HepG2 (cell line): ENCODE results near the gene SIGLEC8. TPM values are rescaled to one million over a fixed set of nuclear protein-coding genes. Genes with fewer than 3 reads are reported as not detected.
A peak's percentile ranks its signal among the peaks of the same experiment; 100 is the strongest.
"Not testable (repeated sequence)": the region's sequence is repeated elsewhere in the genome, so short reads cannot be mapped to it uniquely, and the experiment has no call there.

Source experiments
- ATAC-seq: fragments of 200-7000 bp; cut with Tn5 transposase; 3 replicates; pipeline ENCODE4 v1.9.1; 2020; ENCODE audit warnings: mild to moderate bottlenecking, moderate library complexity
- BruUV-seq: library from RNA; stranded (reverse); fragments of 400-500 nt; replicated peaks from 2 replicates; lab custom pipeline; 2021; lab: Mats Ljungman, UMichigan
- CTCF ChIA-PET: fragments of 300-600 bp; formaldehyde crosslinking; extraction: SDS; loops from one replicate; lab custom pipeline; 2021; ENCODE audit warnings: low total read pairs, inconsistent platforms, low intra/inter-chr PET ratio; lab: Yijun Ruan, JAX
- POLR2A ChIA-PET: fragments of 350-600 bp; sonication (Branson Sonifier 250); formaldehyde crosslinking; loops from one replicate; lab custom pipeline; 2020; ENCODE audit warnings: antibody characterized with exemption, inconsistent platforms; lab: Yijun Ruan, JAX
- DNase-seq: peaks from one replicate; pipeline ENCODE4 v3.0.0-alpha.2; 2015; ENCODE audit warnings: low spot score
- FAIRE-seq: peaks from 3 replicates; lab custom pipeline; 2011; peaks lifted over from hg19 to GRCh38; lab: Jason Lieb, UNC
- H2AFZ ChIP-seq: one replicate; pipeline ENCODE4 v1.6.1; 2011; ENCODE audit warnings: low read length, inconsistent platforms
- H3K27ac ChIP-seq: fragments of 300-600 bp; 3 replicates; pipeline ENCODE4 v1.8.0; 2011; ENCODE audit warnings: mixed run types, mild to moderate bottlenecking, mixed read lengths, low read length, inconsistent platforms; ENCODE audit not compliant: insufficient read depth; ENCODE audit errors: extremely low read length
- H3K27me3 ChIP-seq, 2 experiments: fragments of 200-600 bp in 1 of 2; 2 replicates in 1 of 2; 3 replicates in 1 of 2; pipeline versions ENCODE4 v1.6.0 to v1.8.0; 2011; ENCODE audit warnings: low read length in 2 of 2, mild to moderate bottlenecking in 2 of 2, moderate library complexity in 2 of 2, inconsistent platforms in 1 of 2; ENCODE audit not compliant: insufficient read depth in 2 of 2, control insufficient read depth in 1 of 2
- H3K36me3 ChIP-seq, 2 experiments: fragments of 200-600 bp in 1 of 2; replicated peaks in 1 of 2; 2 replicates in 1 of 2; 3 replicates in 1 of 2; pipeline versions ENCODE4 v1.5.1 to v1.8.0; 2011; ENCODE audit warnings: low read length in 2 of 2, inconsistent platforms in 1 of 2; ENCODE audit not compliant: insufficient read depth in 2 of 2, control insufficient read depth in 1 of 2
- H3K4me1 ChIP-seq: 2 replicates; pipeline ENCODE4 v1.5.1; 2012; ENCODE audit warnings: low read length, inconsistent platforms; ENCODE audit not compliant: insufficient read depth
- H3K4me2 ChIP-seq: 2 replicates; pipeline ENCODE4 v1.6.0; 2011; ENCODE audit warnings: low read depth, low read length, inconsistent platforms
- H3K4me3 ChIP-seq, 3 experiments: fragments of 200-600 bp in 1 of 3; sonication (generic), shearing (Covaris generic) in 1 of 3; replicated peaks in 1 of 3; 2 replicates each; pipeline ENCODE4 v1.5.1; 2011 to 2016; ENCODE audit warnings: low read length in 3 of 3, inconsistent platforms in 2 of 3, low read depth in 2 of 3, mild to moderate bottlenecking in 2 of 3, control low read depth in 1 of 3, mixed read lengths in 1 of 3; ENCODE audit not compliant: insufficient read depth in 1 of 3
- H3K79me2 ChIP-seq: one replicate; pipeline ENCODE4 v1.6.1; 2011; ENCODE audit warnings: low read length, inconsistent platforms; ENCODE audit not compliant: insufficient read depth
- H3K9ac ChIP-seq: 2 replicates; pipeline ENCODE4 v1.6.0; 2011; ENCODE audit warnings: mild to moderate bottlenecking, low read depth, low read length, inconsistent platforms; ENCODE audit not compliant: insufficient read depth
- H3K9me3 ChIP-seq: 2 replicates; pipeline ENCODE4 v1.5.1; 2012; ENCODE audit warnings: mild to moderate bottlenecking, low read length
- H4K20me1 ChIP-seq: 2 replicates; pipeline ENCODE4 v1.6.0; 2011; ENCODE audit warnings: inconsistent platforms, mild to moderate bottlenecking, low read length, moderate library complexity; ENCODE audit not compliant: insufficient read depth
- MAFF ChIP-seq: IDR thresholded peaks from 2 replicates; pipeline ENCODE4 v1.6.1; 2011; ENCODE audit warnings: low read depth, low read length, improper control_type of control experiment
- MAFK ChIP-seq, 2 experiments: IDR thresholded peaks in 1 of 2; conservative IDR thresholded peaks in 1 of 2; 2 replicates each; pipeline ENCODE4 v1.6.1; 2011; ENCODE audit warnings: improper control_type of control experiment in 2 of 2, low read length in 2 of 2
- WGBS: methylation state at CpG from one replicate; pipeline ENCODE4 v1.1.6; 2017; ENCODE audit warnings: low lambda C conversion rate; 5-methylcytosine and 5-hydroxymethylcytosine counted together
- in situ Hi-C: cut with HindIII; loops from 2 replicates; pipeline ENCODE4 v1.10.0; 2017; ENCODE audit warnings: low pct_unique_long_range_greater_than_20kb; ENCODE audit not compliant: extremely low pct_ligation_motif_present
- intact Hi-C: fragments of 100-400 bp; cut with micrococcal nuclease; formaldehyde crosslinking; loops from one replicate; pipeline ENCODE4 v1.10.0; 2022; ENCODE audit not compliant: unreplicated experiment
- polyA plus RNA-seq, 8 experiments: library from polyadenylated mRNA; depleted of rRNA in 3 of 8; stranded (reverse) in 7 of 8; unstranded in 1 of 8; fragments of >200 nt; fragmentation: Illumina TruSeq in 4 of 8; extraction: Trizol in 4 of 8; gene quantifications; 2 replicates each; pipeline versions ENCODE4 v1.2.1 to v1.2.3, GENCODE V29; 2011 to 2016; ENCODE audit warnings: low read depth in 4 of 8, missing spikeins in 1 of 8, mixed read lengths in 1 of 8; ENCODE audit not compliant: insufficient read depth in 1 of 8
- total RNA-seq, 5 experiments: library from RNA; depleted of rRNA; stranded (reverse); fragments of >200 nt; fragmentation: Illumina TruSeq; extraction: Trizol; gene quantifications; 2 replicates each; pipeline ENCODE4 v1.2.3, GENCODE V29; 2016; ENCODE audit warnings: low read depth in 1 of 5
- TF ChIP-seq, protein P1 (sequence below): sonication (generic); formaldehyde crosslinking; IDR thresholded peaks from 2 replicates; pipeline ENCODE4 v1.9.0; 2021; ENCODE audit warnings: missing genetic modification reagents, borderline replicate concordance

SIGLEC8 gene
- total and polyA plus RNA-seq, 2 of the 13 experiments (the other 11 are each of a cell fraction or from before 2014, with no cell fraction given): not detected

DNA sequence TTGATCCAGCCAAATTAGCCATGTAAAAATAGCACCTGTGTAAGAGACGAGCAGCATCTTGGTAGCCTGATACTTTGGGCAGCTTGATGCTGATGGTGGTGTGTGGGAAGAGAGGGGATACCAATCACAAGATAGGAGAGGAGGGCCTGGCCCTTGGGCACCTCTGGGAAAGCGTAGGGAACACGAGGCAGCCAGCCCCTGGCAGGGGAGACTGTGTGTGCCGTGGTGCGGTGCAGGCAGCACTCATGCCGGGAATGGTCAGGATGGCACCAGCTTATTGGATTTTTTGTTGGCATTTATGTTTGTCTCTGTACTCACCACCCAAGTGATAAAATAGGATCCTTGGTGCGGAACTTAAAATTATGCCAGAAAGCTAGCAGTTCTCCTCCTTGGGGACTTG is 10.2 kb downstream of the SIGLEC8 start:
- no peak overlapping the region for H3K27ac ChIP-seq
- intact Hi-C loops: no loop called here

DNA sequence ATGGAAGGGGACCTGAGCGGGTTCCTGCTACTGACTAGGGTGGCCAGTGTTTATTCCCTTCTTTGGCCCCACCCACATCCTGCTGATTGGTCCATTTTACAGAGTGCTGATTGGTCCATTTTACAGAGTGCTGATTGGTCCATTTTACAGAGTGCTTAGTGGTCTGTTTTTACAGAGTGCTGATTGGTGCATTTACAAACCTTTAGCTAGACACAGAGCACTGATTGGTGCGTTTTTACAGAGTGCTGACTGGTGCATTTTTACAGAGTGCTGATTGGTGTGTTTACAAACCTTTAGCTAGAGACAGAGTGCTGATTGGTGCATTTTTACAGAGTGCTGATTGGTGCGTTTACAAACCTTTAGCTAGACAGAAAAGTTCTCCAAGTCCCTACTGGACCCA is 10.7 kb downstream of the SIGLEC8 start:
- WGBS: 26% methylated on average over 3 of the region's 3 CpGs
- H3K36me3 ChIP-seq, ATAC-seq, H3K4me3 ChIP-seq, H3K9ac ChIP-seq, intact Hi-C loops, BruUV-seq, DNase-seq, H3K9me3 ChIP-seq, FAIRE-seq, H4K20me1 ChIP-seq, H2AFZ ChIP-seq, POLR2A ChIA-PET, H3K4me2 ChIP-seq, H3K79me2 ChIP-seq, H3K27ac ChIP-seq, in situ Hi-C loops, CTCF ChIA-PET, H3K4me1 ChIP-seq: not testable (repeated sequence)
- TF ChIP-seq MAFK (conservative IDR thresholded peaks at IDR 0.05 in 1 of 2, IDR thresholded peaks at IDR 0.05 in 1 of 2; ENCODE audit: low read length in 2 of 2) (peak; percentile 8 to 62; a peak in 2 of 4 replicates), MAFF (peak; percentile 51)
- H3K27me3 ChIP-seq: peaks cover 2 to 11% of the 10 kb centered on the region in 2 experiments; a peak in 4 of 5 replicates

More for the DNA sequence above, 10.2 kb downstream of the SIGLEC8 start:
- DNase-seq (no peak), FAIRE-seq (no peak), ATAC-seq (no peak)
- no peak overlapping the region for H3K4me3 ChIP-seq
- ChIA-PET CTCF (no interaction called here), POLR2A (no interaction called here)
- H3K4me2 ChIP-seq: no peak overlapping the region
- H4K20me1 ChIP-seq: no peaks in the 10 kb centered on the region
- H3K27me3 ChIP-seq: peaks cover 2 to 10% of the 10 kb centered on the region in 2 experiments; a peak in 4 of 5 replicates
- in situ Hi-C loops: no loop called here
- 25% methylated on average over 5 of the region's 7 CpGs for WGBS
- H3K36me3 ChIP-seq: no peaks in the 10 kb centered on the region
- H3K79me2 ChIP-seq: no peaks in the 10 kb centered on the region
- TF ChIP-seq, protein P1, sequence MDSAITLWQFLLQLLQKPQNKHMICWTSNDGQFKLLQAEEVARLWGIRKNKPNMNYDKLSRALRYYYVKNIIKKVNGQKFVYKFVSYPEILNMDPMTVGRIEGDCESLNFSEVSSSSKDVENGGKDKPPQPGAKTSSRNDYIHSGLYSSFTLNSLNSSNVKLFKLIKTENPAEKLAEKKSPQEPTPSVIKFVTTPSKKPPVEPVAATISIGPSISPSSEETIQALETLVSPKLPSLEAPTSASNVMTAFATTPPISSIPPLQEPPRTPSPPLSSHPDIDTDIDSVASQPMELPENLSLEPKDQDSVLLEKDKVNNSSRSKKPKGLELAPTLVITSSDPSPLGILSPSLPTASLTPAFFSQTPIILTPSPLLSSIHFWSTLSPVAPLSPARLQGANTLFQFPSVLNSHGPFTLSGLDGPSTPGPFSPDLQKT (CRISPR knock-in tag): no peak
- H3K9me3 ChIP-seq: no peaks in the 10 kb centered on the region
- no peak overlapping the region for H2AFZ ChIP-seq
- BruUV-seq: no TSS peak
- H3K4me1 ChIP-seq: no peaks in the 10 kb centered on the region
- no peak overlapping the region for H3K9ac ChIP-seq
